GM23338 (cell line): Measurements from ENCODE around the gene ECHDC1. TPM values are rescaled to one million over a fixed set of nuclear protein-coding genes. Genes with fewer than 3 reads are reported as not detected.

Experiments used
- ATAC-seq: fragments of 200-7000 bp; cut with Tn5 transposase; 3 replicates; pipeline ENCODE4 v1.9.1; 2020
- DNase-seq: peaks from one replicate; pipeline ENCODE4 v3.0.0-alpha.2; 2015; ENCODE audit warnings: low spot score
- H2AFZ ChIP-seq: fragments of 200-600 bp; sonication (generic); 2 replicates; pipeline ENCODE4 v1.8.0; 2016; ENCODE audit warnings: antibody characterized with exemption, mild to moderate bottlenecking, moderate library complexity
- H3F3A ChIP-seq: fragments of 200-600 bp; sonication (generic); replicated peaks from 2 replicates; pipeline ENCODE4 v1.8.0; 2017; ENCODE audit warnings: antibody characterized with exemption, mixed run types, low read depth
- H3K27ac ChIP-seq: fragments of 200-600 bp; sonication (generic); 2 replicates; pipeline ENCODE4 v1.6.1; 2016; ENCODE audit warnings: low read depth
- H3K27me3 ChIP-seq: fragments of 200-600 bp; sonication (generic); 2 replicates; pipeline ENCODE4 v1.8.0; 2016; ENCODE audit warnings: mild to moderate bottlenecking, mixed run types, moderate library complexity; ENCODE audit not compliant: insufficient read depth
- H3K36me3 ChIP-seq: fragments of 200-600 bp; sonication (generic); 2 replicates; pipeline ENCODE4 v1.8.0; 2016; ENCODE audit warnings: mild to moderate bottlenecking; ENCODE audit not compliant: insufficient read depth
- H3K4me1 ChIP-seq: fragments of 200-600 bp; sonication (generic); 2 replicates; pipeline ENCODE4 v1.8.0; 2016; ENCODE audit warnings: mild to moderate bottlenecking, moderate library complexity; ENCODE audit not compliant: insufficient read depth
- H3K4me2 ChIP-seq: fragments of 200-600 bp; sonication (generic); 2 replicates; pipeline ENCODE4 v1.7.1; 2017; ENCODE audit warnings: mixed run types
- H3K4me3 ChIP-seq: fragments of 200-600 bp; sonication (generic); 2 replicates; pipeline ENCODE4 v1.6.1; 2016; ENCODE audit warnings: mixed run types
- H3K79me2 ChIP-seq: fragments of 200-600 bp; sonication (generic); replicated peaks from 2 replicates; pipeline ENCODE4 v1.8.0; 2017; ENCODE audit warnings: mild to moderate bottlenecking; ENCODE audit not compliant: insufficient read depth
- H3K9me2 ChIP-seq: fragments of 200-600 bp; sonication (generic); 2 replicates; pipeline ENCODE4 v1.8.0; 2017; ENCODE audit not compliant: insufficient read depth
- H4K20me1 ChIP-seq: fragments of 200-600 bp; sonication (generic); replicated peaks from 2 replicates; pipeline ENCODE4 v1.8.0; 2017; ENCODE audit warnings: mild to moderate bottlenecking; ENCODE audit not compliant: insufficient read depth
- H3K27ac Mint-ChIP-seq: 2 replicates; pipeline ENCODE4 v1.8.0; 2020; ENCODE audit warnings: inconsistent platforms, mild to moderate bottlenecking, moderate library complexity, mixed read lengths
- H3K27me3 Mint-ChIP-seq: 3 replicates; pipeline ENCODE4 v1.8.0; 2022; ENCODE audit warnings: low read depth, mild to moderate bottlenecking, moderate library complexity, mixed read lengths, inconsistent platforms; ENCODE audit not compliant: insufficient read depth, poor library complexity
- H3K36me3 Mint-ChIP-seq: 3 replicates; pipeline ENCODE4 v1.8.0; 2021; ENCODE audit warnings: low read depth, mild to moderate bottlenecking, inconsistent platforms, moderate library complexity, mixed read lengths
- H3K4me1 Mint-ChIP-seq: 3 replicates; pipeline ENCODE4 v1.8.0; 2020; ENCODE audit warnings: mild to moderate bottlenecking, inconsistent platforms, mixed read lengths
- H3K4me3 Mint-ChIP-seq: 3 replicates; pipeline ENCODE4 v1.8.0; 2021; ENCODE audit warnings: moderate library complexity, mild to moderate bottlenecking, inconsistent platforms, mixed read lengths
- H3K9me3 Mint-ChIP-seq: 3 replicates; pipeline ENCODE4 v1.8.0; 2020; ENCODE audit warnings: moderate library complexity, mild to moderate bottlenecking, inconsistent platforms, mixed read lengths
- CREB1 ChIP-seq: fragments of 250-450 bp; sonication (Bioruptor Pico); IDR thresholded peaks from 2 replicates; pipeline ENCODE4 v1.5.0; 2020; ENCODE audit warnings: low read depth, mild to moderate bottlenecking, moderate library complexity
- NANOG ChIP-seq: IDR thresholded peaks from 2 replicates; pipeline ENCODE4 v1.6.1; 2016; ENCODE audit warnings: antibody characterized with exemption, borderline replicate concordance
- STAT1 ChIP-seq: IDR thresholded peaks from one replicate; pipeline ENCODE4 v1.6.1; 2016; ENCODE audit warnings: antibody characterized with exemption; ENCODE audit not compliant: unreplicated experiment
- ZNF331 ChIP-seq: fragments of 250-450 bp; sonication (Bioruptor Pico); IDR thresholded peaks from 2 replicates; pipeline ENCODE4 v1.5.0; 2020; ENCODE audit warnings: low read depth, mild to moderate bottlenecking, moderate library complexity
- polyA plus RNA-seq: library from polyadenylated mRNA; unstranded; fragments of >200 nt; fragmentation: Nextera tagmentation; extraction: Ambion mirVana; gene quantifications from 2 replicates; pipeline ENCODE4 v1.2.1, GENCODE V29; 2016
- total RNA-seq: library from RNA; depleted of rRNA; stranded (reverse); fragments of >200 nt; shearing (Covaris generic); gene quantifications from 2 replicates; pipeline ENCODE4 v1.2.3, GENCODE V29; 2014
- TF ChIP-seq, protein P1 (sequence below): fragments of 250-450 bp; sonication (Bioruptor Pico); IDR thresholded peaks from 2 replicates; pipeline ENCODE4 v1.5.0; 2020; ENCODE audit warnings: mild to moderate bottlenecking, moderate library complexity
- TF ChIP-seq, protein P2 (sequence below), 2 experiments: fragments of 200-600 bp in 1 of 2; sonication (generic) in 1 of 2; conservative IDR thresholded peaks; 2 replicates each; pipeline versions ENCODE4 v1.5.1 to v1.6.1; 2016 to 2017; ENCODE audit warnings: antibody characterized with exemption in 2 of 2, low read depth in 2 of 2, mild to moderate bottlenecking in 2 of 2, moderate library complexity in 1 of 2

Gene ECHDC1
- total and polyA plus RNA-seq, 2 experiments from 2014 or later, result 65.8 to 98.4 TPM

DNA sequence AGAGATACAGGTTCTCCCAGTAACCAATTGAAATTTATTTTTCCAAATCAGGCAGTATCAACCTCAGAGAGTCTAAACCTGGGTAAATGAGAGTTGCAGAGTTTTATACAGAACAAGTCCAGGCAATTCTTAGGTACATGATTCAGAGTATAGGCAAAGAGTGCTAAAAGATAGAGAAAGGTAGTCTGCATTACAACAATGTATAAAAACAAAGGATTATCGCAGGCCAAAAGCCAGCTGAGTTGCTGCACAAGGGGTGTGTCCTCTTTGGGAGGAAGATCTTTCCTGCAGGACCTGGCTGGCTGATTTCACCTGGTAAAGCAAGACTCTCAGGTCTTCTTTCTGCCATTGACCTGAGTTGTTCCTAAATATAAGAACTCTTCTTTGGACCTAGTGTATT is 48.9 kb upstream of the ECHDC1 start (continued):
- TF ChIP-seq, protein P1, sequence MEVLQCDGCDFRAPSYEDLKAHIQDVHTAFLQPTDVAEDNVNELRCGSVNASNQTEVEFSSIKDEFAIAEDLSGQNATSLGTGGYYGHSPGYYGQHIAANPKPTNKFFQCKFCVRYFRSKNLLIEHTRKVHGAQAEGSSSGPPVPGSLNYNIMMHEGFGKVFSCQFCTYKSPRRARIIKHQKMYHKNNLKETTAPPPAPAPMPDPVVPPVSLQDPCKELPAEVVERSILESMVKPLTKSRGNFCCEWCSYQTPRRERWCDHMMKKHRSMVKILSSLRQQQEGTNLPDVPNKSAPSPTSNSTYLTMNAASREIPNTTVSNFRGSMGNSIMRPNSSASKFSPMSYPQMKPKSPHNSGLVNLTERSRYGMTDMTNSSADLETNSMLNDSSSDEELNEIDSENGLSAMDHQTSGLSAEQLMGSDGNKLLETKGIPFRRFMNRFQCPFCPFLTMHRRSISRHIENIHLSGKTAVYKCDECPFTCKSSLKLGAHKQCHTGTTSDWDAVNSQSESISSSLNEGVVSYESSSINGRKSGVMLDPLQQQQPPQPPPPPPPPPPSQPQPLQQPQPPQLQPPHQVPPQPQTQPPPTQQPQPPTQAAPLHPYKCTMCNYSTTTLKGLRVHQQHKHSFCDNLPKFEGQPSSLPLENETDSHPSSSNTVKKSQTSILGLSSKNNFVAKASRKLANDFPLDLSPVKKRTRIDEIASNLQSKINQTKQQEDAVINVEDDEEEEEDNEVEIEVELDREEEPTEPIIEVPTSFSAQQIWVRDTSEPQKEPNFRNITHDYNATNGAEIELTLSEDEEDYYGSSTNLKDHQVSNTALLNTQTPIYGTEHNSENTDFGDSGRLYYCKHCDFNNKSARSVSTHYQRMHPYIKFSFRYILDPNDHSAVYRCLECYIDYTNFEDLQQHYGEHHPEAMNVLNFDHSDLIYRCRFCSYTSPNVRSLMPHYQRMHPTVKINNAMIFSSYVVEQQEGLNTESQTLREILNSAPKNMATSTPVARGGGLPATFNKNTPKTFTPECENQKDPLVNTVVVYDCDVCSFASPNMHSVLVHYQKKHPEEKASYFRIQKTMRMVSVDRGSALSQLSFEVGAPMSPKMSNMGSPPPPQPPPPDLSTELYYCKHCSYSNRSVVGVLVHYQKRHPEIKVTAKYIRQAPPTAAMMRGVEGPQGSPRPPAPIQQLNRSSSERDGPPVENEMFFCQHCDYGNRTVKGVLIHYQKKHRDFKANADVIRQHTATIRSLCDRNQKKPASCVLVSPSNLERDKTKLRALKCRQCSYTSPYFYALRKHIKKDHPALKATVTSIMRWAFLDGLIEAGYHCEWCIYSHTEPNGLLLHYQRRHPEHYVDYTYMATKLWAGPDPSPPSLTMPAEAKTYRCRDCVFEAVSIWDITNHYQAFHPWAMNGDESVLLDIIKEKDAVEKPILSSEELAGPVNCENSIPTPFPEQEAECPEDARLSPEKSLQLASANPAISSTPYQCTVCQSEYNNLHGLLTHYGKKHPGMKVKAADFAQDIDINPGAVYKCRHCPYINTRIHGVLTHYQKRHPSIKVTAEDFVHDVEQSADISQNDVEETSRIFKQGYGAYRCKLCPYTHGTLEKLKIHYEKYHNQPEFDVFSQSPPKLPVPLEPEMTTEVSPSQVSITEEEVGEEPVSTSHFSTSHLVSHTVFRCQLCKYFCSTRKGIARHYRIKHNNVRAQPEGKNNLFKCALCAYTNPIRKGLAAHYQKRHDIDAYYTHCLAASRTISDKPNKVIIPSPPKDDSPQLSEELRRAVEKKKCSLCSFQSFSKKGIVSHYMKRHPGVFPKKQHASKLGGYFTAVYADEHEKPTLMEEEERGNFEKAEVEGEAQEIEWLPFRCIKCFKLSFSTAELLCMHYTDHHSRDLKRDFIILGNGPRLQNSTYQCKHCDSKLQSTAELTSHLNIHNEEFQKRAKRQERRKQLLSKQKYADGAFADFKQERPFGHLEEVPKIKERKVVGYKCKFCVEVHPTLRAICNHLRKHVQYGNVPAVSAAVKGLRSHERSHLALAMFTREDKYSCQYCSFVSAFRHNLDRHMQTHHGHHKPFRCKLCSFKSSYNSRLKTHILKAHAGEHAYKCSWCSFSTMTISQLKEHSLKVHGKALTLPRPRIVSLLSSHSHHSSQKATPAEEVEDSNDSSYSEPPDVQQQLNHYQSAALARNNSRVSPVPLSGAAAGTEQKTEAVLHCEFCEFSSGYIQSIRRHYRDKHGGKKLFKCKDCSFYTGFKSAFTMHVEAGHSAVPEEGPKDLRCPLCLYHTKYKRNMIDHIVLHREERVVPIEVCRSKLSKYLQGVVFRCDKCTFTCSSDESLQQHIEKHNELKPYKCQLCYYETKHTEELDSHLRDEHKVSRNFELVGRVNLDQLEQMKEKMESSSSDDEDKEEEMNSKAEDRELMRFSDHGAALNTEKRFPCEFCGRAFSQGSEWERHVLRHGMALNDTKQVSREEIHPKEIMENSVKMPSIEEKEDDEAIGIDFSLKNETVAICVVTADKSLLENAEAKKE, result no peak
- TF ChIP-seq CREB1, result no peak
- no peak for TF ChIP-seq ZNF331
- TF ChIP-seq, protein P2, sequence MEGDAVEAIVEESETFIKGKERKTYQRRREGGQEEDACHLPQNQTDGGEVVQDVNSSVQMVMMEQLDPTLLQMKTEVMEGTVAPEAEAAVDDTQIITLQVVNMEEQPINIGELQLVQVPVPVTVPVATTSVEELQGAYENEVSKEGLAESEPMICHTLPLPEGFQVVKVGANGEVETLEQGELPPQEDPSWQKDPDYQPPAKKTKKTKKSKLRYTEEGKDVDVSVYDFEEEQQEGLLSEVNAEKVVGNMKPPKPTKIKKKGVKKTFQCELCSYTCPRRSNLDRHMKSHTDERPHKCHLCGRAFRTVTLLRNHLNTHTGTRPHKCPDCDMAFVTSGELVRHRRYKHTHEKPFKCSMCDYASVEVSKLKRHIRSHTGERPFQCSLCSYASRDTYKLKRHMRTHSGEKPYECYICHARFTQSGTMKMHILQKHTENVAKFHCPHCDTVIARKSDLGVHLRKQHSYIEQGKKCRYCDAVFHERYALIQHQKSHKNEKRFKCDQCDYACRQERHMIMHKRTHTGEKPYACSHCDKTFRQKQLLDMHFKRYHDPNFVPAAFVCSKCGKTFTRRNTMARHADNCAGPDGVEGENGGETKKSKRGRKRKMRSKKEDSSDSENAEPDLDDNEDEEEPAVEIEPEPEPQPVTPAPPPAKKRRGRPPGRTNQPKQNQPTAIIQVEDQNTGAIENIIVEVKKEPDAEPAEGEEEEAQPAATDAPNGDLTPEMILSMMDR (conservative IDR thresholded peaks at IDR 0.05; ENCODE audit: low read depth in 2 of 2), result no peak
- no peak for TF ChIP-seq NANOG

DNA sequence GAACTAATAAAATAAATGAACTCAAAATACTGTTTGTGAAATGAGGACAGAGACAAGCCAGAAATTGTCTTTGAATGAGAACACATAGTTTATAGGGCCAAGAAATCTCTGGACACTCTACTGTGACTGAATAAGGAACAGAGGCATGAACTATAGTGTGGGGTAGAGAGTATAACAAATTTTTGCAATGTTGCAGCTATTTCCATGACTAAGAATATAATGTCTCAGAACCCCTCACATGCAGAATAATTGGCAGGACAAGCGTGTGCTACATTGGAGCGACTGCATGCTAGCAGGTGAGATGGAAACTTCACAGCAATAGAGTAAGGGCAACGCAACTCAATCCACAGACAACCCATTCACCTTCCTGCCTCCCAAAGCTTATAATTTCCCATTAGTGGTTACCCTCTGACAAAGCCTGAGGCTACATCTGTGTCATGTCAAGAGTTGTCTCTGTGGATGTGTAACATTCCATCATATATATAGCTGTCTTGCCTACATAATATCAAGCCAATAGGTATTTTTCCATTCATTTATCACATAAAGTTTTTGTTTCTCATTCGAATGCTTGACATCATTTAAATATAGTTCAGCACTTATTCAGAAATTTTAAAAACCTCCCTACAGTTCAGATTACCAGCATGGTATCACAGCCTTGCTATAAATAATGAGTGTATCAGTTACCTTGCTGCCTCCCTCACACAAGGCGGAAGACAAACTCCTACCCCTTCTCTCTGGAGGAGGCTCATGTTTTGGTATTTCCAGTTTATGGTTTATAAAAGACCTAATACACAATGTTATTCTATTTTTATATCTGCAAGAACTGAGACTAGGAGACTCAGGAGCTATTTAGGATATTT is 47.9 kb upstream of the ECHDC1 start:
- no peaks in the 10 kb centered on the region for H4K20me1 ChIP-seq
- no peak overlapping the region for H3K4me3 ChIP-seq
- H3K27ac ChIP-seq, result no peak overlapping the region
- H3K4me2 ChIP-seq, result no peak overlapping the region
- Mint-ChIP-seq H3K36me3 (no peaks in the 10 kb centered on the region), H3K4me3 (no peak overlapping the region), H3K9me3 (no peaks in the 10 kb centered on the region), H3K27ac (no peak overlapping the region), H3K27me3 (no peaks in the 10 kb centered on the region), H3K4me1 (no peaks in the 10 kb centered on the region)
- no peaks in the 10 kb centered on the region for H3K4me1 ChIP-seq
- no peaks in the 10 kb centered on the region for H3K36me3 ChIP-seq
- no peaks in the 10 kb centered on the region for H3K79me2 ChIP-seq
- no peak overlapping the region for H2AFZ ChIP-seq
- DNase-seq (no peak), ATAC-seq (no peak)
- no peaks in the 10 kb centered on the region for H3K27me3 ChIP-seq
- H3F3A ChIP-seq, result no peaks in the 10 kb centered on the region
- no peaks in the 10 kb centered on the region for H3K9me2 ChIP-seq
- TF ChIP-seq, protein P1, result no peak
- no peak for TF ChIP-seq NANOG
- TF ChIP-seq CREB1, result no peak
- no peak for TF ChIP-seq STAT1
